WTC11 (cell line): ENCODE measurements around the gene ADAMTS15.

Source experiments
- NFYB ChIP-seq: sonication (generic); formaldehyde crosslinking; conservative IDR thresholded peaks from 2 replicates; pipeline ENCODE4 v1.8.0; 2022; ENCODE audit warnings: low read depth, missing genetic modification reagents
- SMAD3 ChIP-seq: sonication (generic); formaldehyde crosslinking; IDR thresholded peaks from 2 replicates; pipeline ENCODE4 v1.8.0; 2022; ENCODE audit warnings: missing genetic modification reagents, mild to moderate bottlenecking, borderline replicate concordance

- TF ChIP-seq NFYB (CRISPR knock-in tag) (no peak), SMAD3 (CRISPR knock-in tag) (no peak)
Observed at GRCh38 chr11:130431801-130432200, 16.6 kb upstream of the ADAMTS15 start.
